ENCODE results near the gene CCDC150.

The CCDC150 gene
- long read RNA-seq, partial matches to known transcripts: 4 of 22 reads
- long read RNA-seq, other reads (novel, unspliced or antisense): 18 of 22 reads

DNA sequence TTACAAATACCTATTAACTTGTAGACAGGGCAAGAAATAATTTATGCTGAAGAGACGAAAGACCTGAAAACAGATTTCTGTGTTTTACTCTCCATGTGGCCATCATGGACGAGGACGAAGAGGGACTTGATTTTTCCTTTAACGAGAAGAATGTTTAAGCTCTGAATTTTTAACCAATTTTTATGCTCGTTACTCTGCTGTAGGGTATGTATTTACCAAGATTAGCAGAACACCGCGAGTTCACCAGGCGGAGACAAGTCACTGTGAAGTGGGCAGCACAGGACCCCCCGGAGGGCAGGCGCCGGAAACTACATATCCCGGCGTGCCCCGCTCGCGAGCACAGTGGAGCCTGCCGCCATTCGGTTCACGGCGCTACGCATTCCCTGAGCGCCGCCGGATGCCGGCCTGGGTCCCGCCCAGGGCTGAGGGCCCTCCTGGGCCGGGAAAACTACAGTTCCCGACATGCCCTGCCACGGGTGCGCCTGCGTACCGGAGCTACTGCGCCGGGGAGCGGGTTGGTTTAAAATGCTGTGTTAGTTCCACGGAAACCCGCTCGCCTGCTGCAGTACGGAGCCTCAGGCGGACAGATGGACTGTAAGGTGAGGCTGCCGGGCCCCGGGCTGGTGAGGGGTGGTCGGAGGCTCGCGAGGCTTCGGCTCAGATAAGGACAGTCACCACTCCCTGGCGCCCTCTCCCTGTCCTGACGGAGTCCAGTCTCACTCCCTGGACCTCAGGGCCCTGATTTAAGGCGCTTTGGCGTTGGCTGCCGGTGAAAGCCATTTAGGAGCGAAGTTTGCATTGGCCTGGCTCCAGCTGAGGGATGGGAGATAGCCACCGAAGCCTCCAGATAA, at the start of gene CCDC150:
Gene CCDC150, plus strand, starts transcription at position 536 of the 851 bp plus-strand sequence. Its CDS starts 52 bp downstream, at position 588.
- peak; percentile 72 to 96 for DNase-seq (ENCODE audit: low read depth in 1 of 2, low spot score in 1 of 2)
- Histone ChIP-seq H3K4me3 (replicated peaks; ENCODE audit: insufficient read depth, low read length) (peak within 1 kb of the TSS; percentile 90), H3K27ac (replicated peaks) (peak within 1 kb of the TSS; percentile 38; the same call in 1 of the 2 replicates)

GRCh38 chr2:196590286-196590685, 49.2 kb upstream of the CCDC150 start:
- Histone ChIP-seq H3K27me3 (ENCODE audit: insufficient read depth, poor library complexity, severe bottlenecking) (peaks cover 44% of the 10 kb centered on the region), H3K4me3 (replicated peaks; ENCODE audit: insufficient read depth, low read length) (no peak overlapping the region), H3K27ac (replicated peaks) (no peak overlapping the region)
- no peak for DNase-seq (ENCODE audit: low read depth in 1 of 2, low spot score in 1 of 2)
- TF ChIP-seq, protein P1, sequence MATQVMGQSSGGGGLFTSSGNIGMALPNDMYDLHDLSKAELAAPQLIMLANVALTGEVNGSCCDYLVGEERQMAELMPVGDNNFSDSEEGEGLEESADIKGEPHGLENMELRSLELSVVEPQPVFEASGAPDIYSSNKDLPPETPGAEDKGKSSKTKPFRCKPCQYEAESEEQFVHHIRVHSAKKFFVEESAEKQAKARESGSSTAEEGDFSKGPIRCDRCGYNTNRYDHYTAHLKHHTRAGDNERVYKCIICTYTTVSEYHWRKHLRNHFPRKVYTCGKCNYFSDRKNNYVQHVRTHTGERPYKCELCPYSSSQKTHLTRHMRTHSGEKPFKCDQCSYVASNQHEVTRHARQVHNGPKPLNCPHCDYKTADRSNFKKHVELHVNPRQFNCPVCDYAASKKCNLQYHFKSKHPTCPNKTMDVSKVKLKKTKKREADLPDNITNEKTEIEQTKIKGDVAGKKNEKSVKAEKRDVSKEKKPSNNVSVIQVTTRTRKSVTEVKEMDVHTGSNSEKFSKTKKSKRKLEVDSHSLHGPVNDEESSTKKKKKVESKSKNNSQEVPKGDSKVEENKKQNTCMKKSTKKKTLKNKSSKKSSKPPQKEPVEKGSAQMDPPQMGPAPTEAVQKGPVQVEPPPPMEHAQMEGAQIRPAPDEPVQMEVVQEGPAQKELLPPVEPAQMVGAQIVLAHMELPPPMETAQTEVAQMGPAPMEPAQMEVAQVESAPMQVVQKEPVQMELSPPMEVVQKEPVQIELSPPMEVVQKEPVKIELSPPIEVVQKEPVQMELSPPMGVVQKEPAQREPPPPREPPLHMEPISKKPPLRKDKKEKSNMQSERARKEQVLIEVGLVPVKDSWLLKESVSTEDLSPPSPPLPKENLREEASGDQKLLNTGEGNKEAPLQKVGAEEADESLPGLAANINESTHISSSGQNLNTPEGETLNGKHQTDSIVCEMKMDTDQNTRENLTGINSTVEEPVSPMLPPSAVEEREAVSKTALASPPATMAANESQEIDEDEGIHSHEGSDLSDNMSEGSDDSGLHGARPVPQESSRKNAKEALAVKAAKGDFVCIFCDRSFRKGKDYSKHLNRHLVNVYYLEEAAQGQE (IDR thresholded peaks at IDR 0.05; ENCODE audit: insufficient replicate concordance, low read depth): no peak
- TF ChIP-seq, protein P2, sequence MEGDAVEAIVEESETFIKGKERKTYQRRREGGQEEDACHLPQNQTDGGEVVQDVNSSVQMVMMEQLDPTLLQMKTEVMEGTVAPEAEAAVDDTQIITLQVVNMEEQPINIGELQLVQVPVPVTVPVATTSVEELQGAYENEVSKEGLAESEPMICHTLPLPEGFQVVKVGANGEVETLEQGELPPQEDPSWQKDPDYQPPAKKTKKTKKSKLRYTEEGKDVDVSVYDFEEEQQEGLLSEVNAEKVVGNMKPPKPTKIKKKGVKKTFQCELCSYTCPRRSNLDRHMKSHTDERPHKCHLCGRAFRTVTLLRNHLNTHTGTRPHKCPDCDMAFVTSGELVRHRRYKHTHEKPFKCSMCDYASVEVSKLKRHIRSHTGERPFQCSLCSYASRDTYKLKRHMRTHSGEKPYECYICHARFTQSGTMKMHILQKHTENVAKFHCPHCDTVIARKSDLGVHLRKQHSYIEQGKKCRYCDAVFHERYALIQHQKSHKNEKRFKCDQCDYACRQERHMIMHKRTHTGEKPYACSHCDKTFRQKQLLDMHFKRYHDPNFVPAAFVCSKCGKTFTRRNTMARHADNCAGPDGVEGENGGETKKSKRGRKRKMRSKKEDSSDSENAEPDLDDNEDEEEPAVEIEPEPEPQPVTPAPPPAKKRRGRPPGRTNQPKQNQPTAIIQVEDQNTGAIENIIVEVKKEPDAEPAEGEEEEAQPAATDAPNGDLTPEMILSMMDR (IDR thresholded peaks at IDR 0.05; ENCODE audit: insufficient read depth, low read length): no peak
- TF ChIP-seq GABPA (IDR thresholded peaks at IDR 0.05; ENCODE audit: low read depth) (no peak), POLR2AphosphoS5 (IDR thresholded peaks at IDR 0.05; ENCODE audit: low read depth) (no peak), SPI1 (IDR thresholded peaks at IDR 0.05; ENCODE audit: borderline replicate concordance, low read depth) (no peak)

More for the DNA sequence above, at the start of gene CCDC150:
- TF ChIP-seq SPI1 (IDR thresholded peaks at IDR 0.05; ENCODE audit: borderline replicate concordance, low read depth): no peak
- TF ChIP-seq GABPA (IDR thresholded peaks at IDR 0.05; ENCODE audit: low read depth): peak; percentile 67
- TF ChIP-seq, protein P2 (IDR thresholded peaks at IDR 0.05; ENCODE audit: insufficient read depth, low read length): no peak
- TF ChIP-seq, protein P1 (IDR thresholded peaks at IDR 0.05; ENCODE audit: insufficient replicate concordance, low read depth): peak; percentile 31
- peak; percentile 53; the same call in 1 of the 2 replicates for TF ChIP-seq POLR2AphosphoS5 (IDR thresholded peaks at IDR 0.05; ENCODE audit: low read depth)
- no peaks in the 10 kb centered on the region for H3K27me3 ChIP-seq (ENCODE audit: insufficient read depth, poor library complexity, severe bottlenecking)

- peaks cover 50% of the 10 kb centered on the region for H3K27me3 ChIP-seq (ENCODE audit: insufficient read depth, poor library complexity, severe bottlenecking)
These were observed 48.5 kb upstream of the CCDC150 start for GRCh38 chr2:196591004-196591403.

More at GRCh38 chr2:196591004-196591403, 48.5 kb upstream of the CCDC150 start:
- TF ChIP-seq SPI1 (IDR thresholded peaks at IDR 0.05; ENCODE audit: borderline replicate concordance, low read depth) (no peak), GABPA (IDR thresholded peaks at IDR 0.05; ENCODE audit: low read depth) (no peak), POLR2AphosphoS5 (IDR thresholded peaks at IDR 0.05; ENCODE audit: low read depth) (no peak)
- TF ChIP-seq, protein P2 (IDR thresholded peaks at IDR 0.05; ENCODE audit: insufficient read depth, low read length): no peak
- TF ChIP-seq, protein P1 (IDR thresholded peaks at IDR 0.05; ENCODE audit: insufficient replicate concordance, low read depth): no peak
- no peak overlapping the region for H3K27ac ChIP-seq (replicated peaks)
- no peak for DNase-seq (ENCODE audit: low read depth in 1 of 2, low spot score in 1 of 2)
- H3K4me3 ChIP-seq (replicated peaks; ENCODE audit: insufficient read depth, low read length): no peak overlapping the region

Data from HL-60 (cell line).